IMR-90 (cell line): ENCODE measurements around the gene CNOT6.

ENCODE experiments used
- POLR2A ChIP-seq: IDR thresholded peaks from 2 replicates; pipeline ENCODE4 v1.6.1; 2012; ENCODE audit warnings: mild to moderate bottlenecking, low read depth, low read length
- TF ChIP-seq, protein P1 (sequence below): conservative IDR thresholded peaks from 2 replicates; pipeline ENCODE4 v1.5.1; 2012; ENCODE audit warnings: mild to moderate bottlenecking, low read depth, low read length, improper control_type of control experiment

DNA sequence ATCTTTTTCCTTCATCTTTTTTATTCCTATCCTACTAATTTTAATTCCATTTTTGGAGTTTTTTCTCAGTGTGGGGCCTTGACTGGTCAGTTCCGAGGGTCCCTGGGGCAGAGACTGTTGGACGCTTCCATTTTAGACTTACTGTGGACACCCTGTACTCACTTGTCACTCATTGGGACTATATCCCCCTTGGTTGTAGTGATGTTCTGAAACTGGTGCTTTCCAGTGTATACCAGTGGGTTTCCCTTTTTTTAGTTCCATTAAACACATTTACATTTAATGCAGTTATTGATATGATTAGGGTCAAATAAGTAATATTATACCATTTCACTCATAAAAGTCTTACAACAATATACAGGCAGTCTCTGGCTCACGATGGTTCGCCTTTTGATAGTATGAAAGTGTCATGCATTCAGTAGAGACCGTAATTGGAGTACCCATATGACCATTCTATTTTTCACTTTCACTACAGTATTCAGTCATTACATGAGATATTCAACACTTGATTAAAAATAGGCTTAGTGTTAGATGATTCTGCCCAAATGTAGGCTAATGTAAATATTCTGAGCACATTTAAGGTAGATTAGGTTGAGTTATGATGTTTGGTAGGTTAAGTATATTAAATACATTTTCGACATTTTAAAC, 46.0 kb downstream of the CNOT6 start:
- TF ChIP-seq, protein P1, sequence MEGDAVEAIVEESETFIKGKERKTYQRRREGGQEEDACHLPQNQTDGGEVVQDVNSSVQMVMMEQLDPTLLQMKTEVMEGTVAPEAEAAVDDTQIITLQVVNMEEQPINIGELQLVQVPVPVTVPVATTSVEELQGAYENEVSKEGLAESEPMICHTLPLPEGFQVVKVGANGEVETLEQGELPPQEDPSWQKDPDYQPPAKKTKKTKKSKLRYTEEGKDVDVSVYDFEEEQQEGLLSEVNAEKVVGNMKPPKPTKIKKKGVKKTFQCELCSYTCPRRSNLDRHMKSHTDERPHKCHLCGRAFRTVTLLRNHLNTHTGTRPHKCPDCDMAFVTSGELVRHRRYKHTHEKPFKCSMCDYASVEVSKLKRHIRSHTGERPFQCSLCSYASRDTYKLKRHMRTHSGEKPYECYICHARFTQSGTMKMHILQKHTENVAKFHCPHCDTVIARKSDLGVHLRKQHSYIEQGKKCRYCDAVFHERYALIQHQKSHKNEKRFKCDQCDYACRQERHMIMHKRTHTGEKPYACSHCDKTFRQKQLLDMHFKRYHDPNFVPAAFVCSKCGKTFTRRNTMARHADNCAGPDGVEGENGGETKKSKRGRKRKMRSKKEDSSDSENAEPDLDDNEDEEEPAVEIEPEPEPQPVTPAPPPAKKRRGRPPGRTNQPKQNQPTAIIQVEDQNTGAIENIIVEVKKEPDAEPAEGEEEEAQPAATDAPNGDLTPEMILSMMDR, result no peak
- TF ChIP-seq POLR2A, result no peak
